ENCODE measurements around the gene OR4D5.

Gene OR4D5

DNA sequence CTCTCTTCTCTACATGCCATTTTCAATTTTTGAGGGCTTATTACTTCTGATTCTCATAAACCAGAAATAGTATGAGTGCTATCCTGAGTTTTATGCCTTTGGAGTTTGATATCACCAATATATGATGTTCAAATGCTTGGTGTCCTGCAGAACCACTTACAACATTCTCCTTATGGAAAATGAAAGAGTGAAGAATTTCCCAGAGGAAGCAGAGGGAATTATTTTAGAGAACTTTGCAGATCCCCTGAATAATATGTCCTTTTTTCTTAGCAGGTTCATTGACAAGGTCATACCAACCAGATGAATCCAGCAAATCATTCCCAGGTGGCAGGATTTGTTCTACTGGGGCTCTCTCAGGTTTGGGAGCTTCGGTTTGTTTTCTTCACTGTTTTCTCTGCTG is at the start of gene OR4D5:
Gene OR4D5, plus strand, starts transcription at position 301 of the 400 bp plus-strand sequence. Its CDS starts 0 bp downstream, at position 301.
- DNase-seq (ENCODE audit: low read depth), result no peak

DNA sequence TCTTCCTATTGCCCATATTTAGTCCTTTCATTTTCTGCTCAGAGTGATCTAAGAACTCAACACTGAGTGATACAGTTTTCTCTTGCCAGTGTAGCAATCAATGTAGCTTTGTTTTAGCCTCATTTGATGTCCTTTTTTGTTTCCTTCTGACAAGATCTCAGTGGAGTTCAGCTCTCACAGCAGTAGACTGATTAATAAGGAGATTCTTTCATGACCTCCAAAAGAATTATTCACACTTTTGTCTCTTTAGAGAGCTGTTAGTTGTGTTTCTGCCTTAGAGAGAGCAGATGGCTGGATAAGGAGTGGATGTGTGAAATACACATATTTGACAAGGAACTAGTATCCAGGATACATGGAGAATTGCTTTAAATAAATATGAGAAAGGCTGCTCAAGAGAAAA is 47.4 kb upstream of the OR4D5 start:
- no peak for DNase-seq (ENCODE audit: low read depth)

DNA sequence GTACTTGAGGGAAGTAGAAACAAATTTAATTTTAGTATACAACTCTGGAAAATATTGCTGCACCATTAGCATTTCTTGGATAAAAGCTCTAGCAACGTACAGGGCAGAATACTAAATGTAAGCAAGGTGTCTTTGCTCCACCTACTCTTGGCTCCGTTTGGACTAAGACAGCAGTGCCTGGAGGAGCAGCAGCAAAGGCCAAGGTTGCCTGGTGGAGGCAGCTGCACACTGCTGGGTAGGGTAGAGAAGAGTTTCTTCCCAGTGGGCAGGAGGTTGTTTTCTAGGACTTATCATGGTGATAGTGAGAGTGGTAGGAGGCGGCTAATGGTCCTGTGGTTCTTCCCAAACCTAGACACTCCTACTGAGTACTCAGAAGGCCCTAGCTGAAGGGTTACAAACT is 39.6 kb upstream of the OR4D5 start:
- DNase-seq (ENCODE audit: low read depth), result no peak

DNA sequence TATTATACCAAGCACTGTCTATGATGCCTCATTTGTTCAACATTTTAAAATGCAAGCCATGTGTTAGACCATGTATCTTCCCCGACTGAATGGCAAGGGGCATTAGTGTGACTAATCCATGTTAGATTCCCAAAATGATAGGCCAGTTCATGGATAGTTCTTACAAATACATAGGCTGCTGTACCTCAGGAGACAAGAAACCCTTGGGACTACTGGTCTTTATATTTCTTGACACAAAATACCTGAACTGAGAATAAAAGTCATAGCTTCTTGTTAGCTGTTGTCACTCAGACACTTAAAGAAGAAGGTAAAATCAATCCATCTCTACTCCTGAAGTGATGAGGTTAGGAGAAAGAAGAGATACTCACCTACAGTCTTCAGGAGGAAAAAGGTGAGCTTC is 37.5 kb upstream of the OR4D5 start, which contains the start of gene OR8D4:
Gene OR8D4, plus strand, starts transcription at position 301 of the 400 bp plus-strand sequence. CDS start 4,265 bp downstream, outside the sequence.
- DNase-seq (ENCODE audit: low read depth), result no peak

DNA sequence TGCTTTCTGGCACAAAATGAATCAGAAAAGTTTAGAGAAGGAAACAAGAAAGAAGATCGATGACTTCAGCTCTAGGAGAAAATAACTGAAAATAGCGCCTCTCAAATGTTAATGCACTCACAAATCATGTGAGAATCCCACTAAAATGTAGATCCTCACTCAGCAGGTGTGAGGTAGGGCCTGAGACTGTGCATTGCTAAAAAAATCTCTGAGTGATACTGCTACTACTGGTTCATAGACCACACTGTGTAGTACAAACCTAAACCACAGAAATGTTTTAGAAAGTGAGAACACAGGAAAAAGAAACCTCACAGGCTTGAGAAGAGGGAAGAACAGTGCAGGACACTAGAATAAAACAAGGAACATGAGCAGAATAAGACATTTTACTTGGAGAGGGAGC is 35.5 kb upstream of the OR4D5 start:
- no peak for DNase-seq (ENCODE audit: low read depth)

DNA sequence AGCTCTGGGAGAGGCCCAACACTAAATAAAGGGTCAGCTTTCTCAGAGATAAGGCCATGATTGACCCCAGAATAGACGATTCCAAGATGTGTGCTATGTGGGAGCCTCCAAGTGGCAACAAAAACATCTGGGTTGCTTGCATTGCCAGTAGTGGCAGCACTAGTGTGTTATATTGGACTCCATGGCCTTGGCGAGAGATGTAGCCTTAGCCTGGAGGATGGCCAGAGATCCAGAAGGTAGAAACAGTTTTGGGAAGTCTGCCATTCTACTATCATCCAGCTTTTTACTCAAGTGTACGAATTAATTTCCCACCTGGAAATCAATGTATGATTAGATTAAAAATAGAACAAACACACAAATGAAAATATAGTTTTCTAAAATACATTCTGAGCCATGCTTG is 34.5 kb upstream of the OR4D5 start:
- DNase-seq (ENCODE audit: low read depth), result no peak

DNA sequence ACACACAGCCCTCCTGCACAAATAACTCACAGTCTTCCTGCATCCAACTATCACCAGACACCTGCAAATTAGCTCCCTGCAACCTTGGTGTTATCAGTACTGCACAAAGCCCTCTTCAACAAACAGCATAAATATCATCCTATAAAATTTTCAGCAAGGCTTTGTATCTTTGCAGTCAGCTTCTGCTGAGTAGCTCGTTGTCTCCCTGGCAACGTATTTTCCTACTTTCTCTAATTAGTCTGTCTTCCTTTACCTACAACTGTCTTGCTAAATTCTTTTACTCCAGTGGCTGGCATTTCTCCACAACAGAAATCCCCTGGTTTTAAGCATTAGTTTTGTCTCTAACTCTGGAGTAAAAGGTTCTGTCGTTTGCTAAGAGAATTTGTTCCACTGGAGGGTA is 33.6 kb upstream of the OR4D5 start:
- DNase-seq (ENCODE audit: low read depth), result no peak

DNA sequence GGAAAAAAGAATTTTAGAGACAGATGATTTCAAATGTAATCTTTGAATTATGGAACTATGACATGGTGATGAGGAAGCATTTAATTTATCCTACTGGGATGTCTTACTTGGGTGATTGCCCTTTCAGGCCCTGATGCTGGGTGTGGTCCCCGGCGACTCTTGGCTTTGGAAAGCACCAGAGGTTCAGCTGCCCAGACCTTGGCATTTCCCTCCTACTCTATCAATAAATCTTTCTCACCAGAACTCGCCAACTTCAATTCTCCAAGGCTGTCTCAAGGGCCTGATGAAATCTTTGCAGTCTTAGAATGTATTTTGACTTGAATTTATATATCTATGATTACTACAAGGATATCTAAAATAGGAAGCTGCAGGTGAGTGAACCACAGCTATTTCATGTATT is 18.5 kb upstream of the OR4D5 start:
- no peak for DNase-seq (ENCODE audit: low read depth)

DNA sequence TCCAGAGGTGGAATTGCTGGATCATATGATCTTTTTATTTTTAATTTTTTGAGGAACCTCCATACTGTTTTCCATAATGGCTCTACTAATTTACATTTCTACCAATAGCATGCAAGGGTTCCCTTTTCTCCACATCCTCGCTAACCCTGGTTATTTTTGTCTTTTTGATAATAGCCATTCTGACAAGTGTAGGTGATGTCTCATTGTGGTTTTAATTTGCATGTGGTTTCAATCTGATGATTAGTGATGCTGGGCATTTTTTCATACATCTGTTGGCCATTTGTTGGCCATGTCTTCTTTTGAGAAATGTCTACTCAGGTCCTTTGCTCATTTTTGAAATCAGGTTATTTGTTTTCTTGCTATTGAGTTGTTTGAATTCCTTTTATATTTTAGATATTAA is 15.4 kb upstream of the OR4D5 start:
- no peak for DNase-seq (ENCODE audit: low read depth)

DNA sequence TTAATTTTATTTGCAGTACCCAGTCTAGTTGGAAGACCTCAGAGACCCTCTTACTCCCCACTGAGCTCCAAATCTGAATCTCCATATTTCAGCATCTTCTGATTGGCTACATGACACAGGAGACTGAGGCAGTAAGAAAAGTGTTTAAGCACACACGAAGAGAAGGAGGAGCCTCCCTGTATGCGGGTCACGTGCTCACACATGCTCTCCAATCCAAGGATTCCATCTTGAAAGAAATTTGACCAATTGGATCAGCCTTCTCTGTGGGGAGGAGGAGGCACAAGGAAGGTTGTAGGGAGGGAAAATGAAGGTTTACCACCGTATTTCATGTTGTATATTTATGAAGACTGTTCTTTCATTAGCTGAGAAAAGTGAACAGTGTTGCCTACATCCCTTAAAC is 3.0 kb downstream of the OR4D5 start:
- DNase-seq (ENCODE audit: low read depth), result no peak

DNA sequence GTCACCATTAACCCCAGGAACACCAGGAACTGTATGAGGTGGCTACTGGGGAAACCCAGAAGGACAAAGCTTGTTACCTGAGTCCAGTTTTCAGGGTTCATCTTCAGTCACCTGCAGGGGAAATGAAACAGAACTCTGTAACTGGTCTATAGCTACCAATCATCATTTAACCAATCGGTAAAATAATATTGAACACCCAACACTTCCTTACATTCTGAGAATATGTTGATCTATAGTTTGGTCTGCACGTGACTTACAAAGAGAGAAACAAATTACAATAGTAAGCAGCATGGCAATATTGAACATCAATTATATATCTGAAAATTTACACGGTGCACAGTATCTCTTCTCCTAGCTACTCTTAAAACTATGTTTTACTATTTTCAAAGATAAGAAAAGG is 4.3 kb downstream of the OR4D5 start, which contains the start of gene OR6T1:
Gene OR6T1, minus strand, starts transcription at position 101 of the 400 bp plus-strand sequence. Its CDS starts 0 bp downstream, at position 101.
- no peak for DNase-seq (ENCODE audit: low read depth)

DNA sequence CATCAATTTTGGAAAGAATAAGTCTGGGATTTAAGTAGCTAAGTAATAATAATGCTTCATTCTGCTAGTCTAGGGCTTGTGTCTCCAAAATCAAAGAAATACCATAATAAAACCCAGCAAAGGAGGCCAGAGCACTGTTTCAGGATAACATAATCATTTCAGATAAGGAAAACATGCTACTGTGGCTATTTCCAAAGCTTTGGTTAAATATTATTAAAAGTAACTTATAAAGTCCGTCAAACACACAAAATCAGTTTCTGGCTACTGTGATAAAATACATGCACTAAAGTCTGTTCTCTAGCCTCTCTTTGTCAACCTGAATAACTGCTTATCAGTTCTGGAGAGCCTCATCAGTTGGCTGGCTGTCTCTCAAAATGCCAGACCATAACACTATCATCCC is 5.7 kb downstream of the OR4D5 start:
- no peak for DNase-seq (ENCODE audit: low read depth)

DNA sequence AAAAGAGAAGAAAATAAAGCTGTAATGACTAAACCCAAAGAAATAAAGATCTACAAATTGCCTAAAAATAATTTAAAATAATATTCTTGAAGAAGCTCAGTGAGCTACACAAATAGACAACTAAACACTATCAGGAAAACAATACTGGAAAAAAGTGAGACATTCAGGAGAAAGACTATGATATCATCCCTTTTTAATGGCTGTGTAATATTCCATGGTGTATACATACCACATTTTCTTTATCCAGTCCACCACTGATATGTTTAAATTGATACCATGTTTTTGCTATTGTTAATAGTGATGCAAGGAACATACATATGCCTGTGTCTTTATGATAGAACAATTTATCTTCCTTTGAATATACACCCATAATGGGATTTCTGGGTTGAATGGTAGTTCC is 17.3 kb downstream of the OR4D5 start:
- no peak for DNase-seq (ENCODE audit: low read depth)

DNA sequence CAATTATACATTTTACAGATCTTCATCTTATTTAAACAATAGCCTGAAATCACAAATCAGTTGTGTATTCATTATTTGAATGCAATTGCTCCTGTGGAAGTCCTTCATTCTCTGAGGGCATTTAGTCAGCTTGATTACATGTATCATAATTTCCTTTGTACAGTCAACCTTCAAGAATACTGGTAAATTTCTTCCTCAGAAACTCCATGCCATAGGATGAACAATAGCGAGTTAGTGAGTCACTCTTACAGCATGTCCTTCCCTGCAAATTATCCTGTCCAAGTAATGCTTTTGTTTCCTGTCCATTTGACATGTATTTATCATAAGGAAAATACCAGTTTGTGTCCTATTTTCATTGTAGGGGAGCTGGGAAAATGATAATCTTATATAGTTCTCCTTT is 34.4 kb downstream of the OR4D5 start:
- DNase-seq (ENCODE audit: low read depth), result no peak

DNA sequence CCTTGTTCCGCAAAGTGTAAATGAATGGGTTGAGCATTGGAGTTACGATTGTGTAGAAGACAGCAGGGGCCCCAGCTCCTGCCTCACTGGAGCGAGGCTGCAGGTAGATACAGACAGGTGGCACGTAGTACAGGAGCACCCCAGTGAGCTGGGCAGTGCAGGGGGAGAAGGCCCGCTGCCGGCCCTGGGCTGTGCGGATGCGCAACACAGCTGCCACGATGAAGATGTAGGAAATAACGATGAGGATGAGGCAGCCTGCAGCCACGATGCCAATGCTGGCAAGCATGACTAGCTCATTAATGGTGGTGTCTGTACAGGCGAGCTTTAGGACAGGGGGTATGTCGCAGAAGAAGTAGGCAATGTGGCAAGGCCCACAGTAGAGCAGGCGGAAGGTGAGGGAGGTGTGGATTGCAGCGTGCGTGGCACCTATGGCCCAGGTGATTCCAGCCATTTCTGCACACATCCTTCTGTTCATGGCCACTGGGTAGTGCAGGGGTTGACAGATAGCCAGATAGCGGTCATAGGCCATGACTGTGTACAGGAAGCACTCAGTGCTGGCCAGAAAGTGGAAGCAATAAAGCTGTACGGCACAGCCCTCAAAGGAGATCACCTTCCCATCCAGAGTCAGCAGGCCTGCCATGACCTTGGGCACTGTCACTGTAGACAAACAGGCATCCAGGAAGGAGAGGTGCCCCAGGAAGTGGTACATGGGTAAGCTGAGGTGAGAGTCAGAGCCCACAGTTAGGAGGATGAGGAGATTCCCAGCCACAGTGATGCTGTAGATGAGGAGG is 37.5 kb downstream of the OR4D5 start:
- no peak for DNase-seq (ENCODE audit: low read depth)

DNA sequence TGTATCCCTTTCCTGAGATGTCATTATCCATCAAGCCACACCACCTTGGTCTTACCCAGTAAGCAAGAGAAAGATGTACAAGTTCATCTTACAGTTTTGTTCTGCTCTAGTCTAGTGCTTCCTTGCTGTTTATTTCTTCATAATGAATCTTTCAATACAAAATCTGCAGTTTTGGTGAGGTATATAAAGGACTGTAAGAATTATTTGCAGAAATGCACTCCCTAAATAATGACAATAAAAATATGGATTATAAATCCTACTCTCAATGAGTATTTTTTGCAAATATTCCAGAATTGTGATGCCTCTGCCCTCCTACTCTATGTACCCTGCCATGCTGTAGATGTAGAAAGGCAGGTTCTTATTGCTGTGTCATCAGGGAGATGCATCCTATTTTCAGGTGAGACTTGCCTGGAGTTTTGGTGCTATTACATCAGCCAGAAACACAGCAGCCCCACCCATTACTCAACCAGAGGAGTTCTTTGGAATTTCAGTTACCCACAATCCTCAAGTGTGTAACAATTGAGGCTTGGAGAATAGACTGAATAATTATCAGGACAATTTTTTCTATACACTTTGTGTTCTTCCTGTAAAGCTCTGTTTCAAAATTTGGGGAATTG is 38.4 kb downstream of the OR4D5 start, which contains the start of gene OR10S1:
Gene OR10S1, minus strand, starts transcription at position 51 of the 617 bp plus-strand sequence. CDS start 117 bp downstream, outside the sequence.
- no peak for DNase-seq (ENCODE audit: low read depth)

DNA sequence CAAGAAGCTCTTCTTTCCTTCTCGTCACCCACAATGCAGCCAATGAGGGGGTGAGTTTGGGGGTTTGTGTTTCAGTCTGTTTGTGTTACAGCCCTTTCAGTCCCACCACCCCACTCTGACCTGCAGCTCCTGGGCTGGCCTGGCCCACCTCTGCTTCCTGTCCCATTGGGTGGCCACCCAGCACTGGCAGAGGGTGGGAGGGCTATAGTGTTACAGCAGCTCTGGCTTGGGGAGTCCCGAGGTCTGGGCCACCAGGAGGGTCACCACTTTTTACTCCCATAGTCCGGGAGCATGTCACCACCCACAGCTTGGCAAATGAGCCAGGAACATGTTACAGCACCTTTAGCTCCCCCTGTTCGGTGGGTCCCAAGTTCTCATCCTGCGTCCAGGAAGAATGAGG is 39.9 kb downstream of the OR4D5 start:
- no peak for DNase-seq (ENCODE audit: low read depth)

Measured in stimulated activated CD4-positive, alpha-beta T cell treated with anti-CD3 and anti-CD28 coated beads, Interleukin-2, amount 100 ng/mL, for 4 hours (primary cell).